ENCODE results near the gene SNX12.
A peak's percentile ranks its signal among the peaks of the same experiment; 100 is the strongest.

The SNX12 gene

GRCh38 chrX:71095033-71095432, 26.9 kb upstream of the SNX12 start:
- no peak for TF ChIP-seq CTCF (IDR thresholded peaks at IDR 0.05; ENCODE audit: low read length, missing control alignments)
- DNase-seq (ENCODE audit: low read depth) = no peak
- peak overlapping the region; percentile 69 for H3K4me3 ChIP-seq (replicated peaks; ENCODE audit: low read depth, low read length)

GRCh38 chrX:71091263-71091662, 23.1 kb upstream of the SNX12 start:
- no peak for TF ChIP-seq CTCF (IDR thresholded peaks at IDR 0.05; ENCODE audit: low read length, missing control alignments)
- DNase-seq (ENCODE audit: low read depth) = no peak
- H3K4me3 ChIP-seq (replicated peaks; ENCODE audit: low read depth, low read length) = no peak overlapping the region

- H3K4me3 ChIP-seq (replicated peaks; ENCODE audit: low read depth, low read length) = no peak overlapping the region
- no peak for TF ChIP-seq CTCF (IDR thresholded peaks at IDR 0.05; ENCODE audit: low read length, missing control alignments)
- DNase-seq (ENCODE audit: low read depth) = no peak
These were observed 17.8 kb upstream of the SNX12 start for GRCh38 chrX:71085900-71086299.

GRCh38 chrX:71082822-71083221, 14.7 kb upstream of the SNX12 start:
- no peak for TF ChIP-seq CTCF (IDR thresholded peaks at IDR 0.05; ENCODE audit: low read length, missing control alignments)

GRCh38 chrX:71082124-71082647, 14.1 kb upstream of the SNX12 start:
- DNase-seq (ENCODE audit: low read depth) = no peak
- no peak overlapping the region for H3K4me3 ChIP-seq (replicated peaks; ENCODE audit: low read depth, low read length)
- TF ChIP-seq CTCF (IDR thresholded peaks at IDR 0.05; ENCODE audit: low read length, missing control alignments) = no peak

More at GRCh38 chrX:71082822-71083221, 14.7 kb upstream of the SNX12 start:
- H3K4me3 ChIP-seq (replicated peaks; ENCODE audit: low read depth, low read length) = no peak overlapping the region
- no peak for DNase-seq (ENCODE audit: low read depth)

- DNase-seq (ENCODE audit: low read depth) = peak; percentile 70
- TF ChIP-seq CTCF (IDR thresholded peaks at IDR 0.05; ENCODE audit: low read length, missing control alignments) = no peak
- no peak overlapping the region for H3K4me3 ChIP-seq (replicated peaks; ENCODE audit: low read depth, low read length)
These were observed 13.4 kb upstream of the SNX12 start for GRCh38 chrX:71081330-71082123.

GRCh38 chrX:71070531-71070930, 2.4 kb upstream of the SNX12 start:
- TF ChIP-seq CTCF (IDR thresholded peaks at IDR 0.05; ENCODE audit: low read length, missing control alignments) = no peak
- no peak for DNase-seq (ENCODE audit: low read depth)
- H3K4me3 ChIP-seq (replicated peaks; ENCODE audit: low read depth, low read length) = no peak overlapping the region
